ENCODE data around the gene URI1. TPM values are rescaled to one million over a fixed set of nuclear protein-coding genes. Genes with fewer than 3 reads are reported as not detected.

URI1 gene
- total and polyA plus RNA-seq, 2 of the 8 experiments (the other 6 are each of a cell fraction or from before 2014, with no cell fraction given) = 27.7 to 64.3 TPM

- TF ChIP-seq ATF3 (IDR thresholded peaks at IDR 0.05; ENCODE audit: insufficient read depth, low read depth, low read length) = no peak
- TF ChIP-seq JUN (IDR thresholded peaks at IDR 0.05; ENCODE audit: low read depth, low read length) = no peak
Measured at GRCh38 chr19:29983568-29983967, 41.5 kb downstream of the URI1 start (continued).

All from H1 (cell line).